ENCODE data around the gene TTC3. TPM values are rescaled to one million over a fixed set of nuclear protein-coding genes. Genes with fewer than 3 reads are reported as not detected.

The TTC3 gene
- total RNA-seq, 1 experiment from 2014 or later, result 121 TPM

- no peak overlapping the region for H3K27ac ChIP-seq (ENCODE audit: low read length)
- no peaks in the 10 kb centered on the region for H3K9me3 ChIP-seq (ENCODE audit: low read length)
- H4K20me1 ChIP-seq (ENCODE audit: low read length), result no peaks in the 10 kb centered on the region
- DNase-seq, result no peak
- ChIA-PET POLR2A (ENCODE audit: unreplicated experiment) (no interaction called here), CTCF (no interaction called here)
- BruUV-seq (replicated peaks), result TSS peak; percentile 10
- H3K4me3 ChIP-seq (ENCODE audit: low read length), result no peak overlapping the region
- no peaks in the 10 kb centered on the region for H3K27me3 ChIP-seq (ENCODE audit: low read length)
- H3K4me1 ChIP-seq (ENCODE audit: insufficient read depth, low read length), result peaks cover 8% of the 10 kb centered on the region; the same call in 1 of the 2 replicates
- no peak for ATAC-seq
- H2AFZ ChIP-seq (ENCODE audit: low read length), result no peak overlapping the region
- H3K4me2 ChIP-seq (ENCODE audit: low read length), result no peak overlapping the region
- H3K9me2 ChIP-seq (replicated peaks; ENCODE audit: low read length), result no peaks in the 10 kb centered on the region
- peaks cover 27% of the 10 kb centered on the region for H3K36me3 ChIP-seq (ENCODE audit: low read depth, low read length)
- H3F3A ChIP-seq (ENCODE audit: low read length, unreplicated experiment), result no peaks in the 10 kb centered on the region
- H3K79me2 ChIP-seq (ENCODE audit: low read length), result 0 out of 2 replicates have a peak, but pooled peaks cover 5% of the 10 kb centered on the region
- no peak overlapping the region for H3K9ac ChIP-seq (ENCODE audit: low read length)
- TF ChIP-seq EZH2 (IDR thresholded peaks at IDR 0.05; ENCODE audit: low read length, unreplicated experiment), result no peak
- TF ChIP-seq CTCF (conservative IDR thresholded peaks at IDR 0.05; ENCODE audit: low read depth, low read length), result no peak
- no peak for TF ChIP-seq EZH2phosphoT487 (IDR thresholded peaks at IDR 0.05; ENCODE audit: borderline replicate concordance, low read length)
- intact Hi-C loops (cut with micrococcal nuclease), result no loop called here
Measured at GRCh38 chr21:37223804-37224345, 150.8 kb downstream of the TTC3 start.

- Histone ChIP-seq H3K27ac (ENCODE audit: low read length) (no peak overlapping the region), H3K9me3 (ENCODE audit: low read length) (no peaks in the 10 kb centered on the region), H3K36me3 (ENCODE audit: low read depth, low read length) (peaks cover 32% of the 10 kb centered on the region), H4K20me1 (ENCODE audit: low read length) (no peaks in the 10 kb centered on the region), H3F3A (ENCODE audit: low read length, unreplicated experiment) (no peaks in the 10 kb centered on the region), H3K27me3 (ENCODE audit: low read length) (no peaks in the 10 kb centered on the region), H3K9me2 (replicated peaks; ENCODE audit: low read length) (no peaks in the 10 kb centered on the region), H3K4me3 (ENCODE audit: low read length) (no peak overlapping the region), H3K4me2 (ENCODE audit: low read length) (no peak overlapping the region), H3K9ac (ENCODE audit: low read length) (no peak overlapping the region), H2AFZ (ENCODE audit: low read length) (no peak overlapping the region), H3K4me1 (ENCODE audit: insufficient read depth, low read length) (peaks cover 6% of the 10 kb centered on the region; the same call in 1 of the 2 replicates), H3K79me2 (ENCODE audit: low read length) (0 out of 2 replicates have a peak, but pooled peaks cover 5% of the 10 kb centered on the region)
- ChIA-PET CTCF (no interaction called here), POLR2A (ENCODE audit: unreplicated experiment) (no interaction called here)
- intact Hi-C loops (cut with micrococcal nuclease), result loop anchor here (1.0 kb wide), 1 partner anchor 14 kb away; no protein-coding TSS in a partner anchor
- ATAC-seq (no peak), DNase-seq (no peak)
- TF ChIP-seq CTCF (conservative IDR thresholded peaks at IDR 0.05; ENCODE audit: low read depth, low read length) (no peak), EZH2 (IDR thresholded peaks at IDR 0.05; ENCODE audit: low read length, unreplicated experiment) (no peak), EZH2phosphoT487 (IDR thresholded peaks at IDR 0.05; ENCODE audit: borderline replicate concordance, low read length) (no peak)
- no TSS peak for BruUV-seq (replicated peaks)
Measured at GRCh38 chr21:37224861-37225839, 152.1 kb downstream of the TTC3 start.
